PFSK-1 (cell line): ENCODE data around the gene CLTCL1.

Experiments used
- FOXP2 ChIP-seq: optimal IDR thresholded peaks from 2 replicates; pipeline ENCODE3; 2011; ENCODE audit warnings: borderline replicate concordance, control low read depth, inconsistent platforms; ENCODE audit not compliant: insufficient read depth; ENCODE audit errors: extremely low read length, extremely low read depth
- POLR2AphosphoS5 ChIP-seq: IDR thresholded peaks from 2 replicates; pipeline ENCODE4 v1.6.1; 2012; ENCODE audit warnings: low read depth, mild to moderate bottlenecking, control low read depth, low read length, moderate library complexity
- REST ChIP-seq, 2 experiments: IDR thresholded peaks; 2 replicates each; pipeline versions ENCODE4 v1.6.1 to v1.8.0; 2011 to 2012; ENCODE audit warnings: low read depth in 2 of 2, low read length in 2 of 2, control low read depth in 1 of 2, inconsistent platforms in 1 of 2, mild to moderate bottlenecking in 1 of 2, moderate library complexity in 1 of 2; ENCODE audit not compliant: insufficient read depth in 1 of 2
- SIN3A ChIP-seq: IDR thresholded peaks from 2 replicates; pipeline ENCODE4 v1.6.1; 2012; ENCODE audit warnings: mild to moderate bottlenecking, low read length, moderate library complexity, borderline replicate concordance; ENCODE audit not compliant: insufficient read depth
- TAF1 ChIP-seq: IDR thresholded peaks from 2 replicates; pipeline ENCODE4 v1.6.1; 2012; ENCODE audit warnings: low read length, control low read depth, borderline replicate concordance; ENCODE audit not compliant: insufficient read depth

The CLTCL1 gene

GRCh38 chr22:19175026-19175601, 116.4 kb downstream of the CLTCL1 start:
- TF ChIP-seq POLR2AphosphoS5 (no peak), REST (IDR thresholded peaks at IDR 0.05; ENCODE audit: insufficient read depth in 1 of 2, low read depth in 2 of 2, low read length in 2 of 2) (no peak), TAF1 (no peak), FOXP2 (no peak), SIN3A (no peak)

- TF ChIP-seq POLR2AphosphoS5: no peak; the same call in 1 of the 2 replicates
- TF ChIP-seq SIN3A: no peak
- no peak for TF ChIP-seq FOXP2
- no peak for TF ChIP-seq TAF1
- TF ChIP-seq REST (IDR thresholded peaks at IDR 0.05; ENCODE audit: insufficient read depth in 1 of 2, low read depth in 2 of 2, low read length in 2 of 2): no peak
Observed at GRCh38 chr22:19174106-19175025, 117.2 kb downstream of the CLTCL1 start.

- no peak; the same call in 1 of the 2 replicates for TF ChIP-seq POLR2AphosphoS5
- TF ChIP-seq SIN3A: no peak
- TF ChIP-seq FOXP2: no peak
Observed at GRCh38 chr22:19173047-19174035, 118.2 kb downstream of the CLTCL1 start.

- TF ChIP-seq POLR2AphosphoS5 (no peak), REST (IDR thresholded peaks at IDR 0.05; ENCODE audit: insufficient read depth in 1 of 2, low read depth in 2 of 2, low read length in 2 of 2) (no peak), FOXP2 (no peak), TAF1 (no peak), SIN3A (no peak)
Observed at GRCh38 chr22:19172213-19173046, 119.1 kb downstream of the CLTCL1 start.
